A673 (cell line): Measurements from ENCODE around the gene FAM83D. TPM values are rescaled to one million over a fixed set of nuclear protein-coding genes. Genes with fewer than 3 reads are reported as not detected.

Experiments used
- BruUV-seq: library from RNA; stranded (reverse); fragments of 400-500 nt; replicated peaks from 2 replicates; lab custom pipeline; 2021; lab: Mats Ljungman, UMichigan
- CTCF ChIA-PET: fragments of 300-600 bp; sonication (Branson Sonifier 250); formaldehyde crosslinking; loops from one replicate; lab custom pipeline; 2022; ENCODE audit warnings: antibody characterized with exemption; lab: Charles Lee
- POLR2A ChIA-PET: fragments of 300-600 bp; sonication (Branson Sonifier 250); formaldehyde crosslinking; loops from one replicate; lab custom pipeline; 2022; ENCODE audit warnings: antibody characterized with exemption; ENCODE audit not compliant: low non-redundant PET; lab: Charles Lee
- DNase-seq: peaks from one replicate; pipeline ENCODE4 v3.0.0-alpha.2; 2015; ENCODE audit warnings: low spot score
- H3K27ac ChIP-seq: fragments of 200-600 bp; sonication (generic); 2 replicates; pipeline ENCODE4 v1.5.1; 2016; ENCODE audit warnings: mixed run types, low read depth, mild to moderate bottlenecking, mixed read lengths, antibody characterized with exemption, low read length; ENCODE audit not compliant: poor library complexity, severe bottlenecking
- H3K27me3 ChIP-seq: fragments of 200-600 bp; sonication (generic); replicated peaks from 2 replicates; pipeline ENCODE4 v1.6.1; 2017; ENCODE audit warnings: mixed run types, low read depth, mild to moderate bottlenecking, mixed read lengths, antibody characterized with exemption, low read length; ENCODE audit not compliant: insufficient read depth, poor library complexity
- H3K36me3 ChIP-seq: fragments of 200-600 bp; sonication (generic); 2 replicates; pipeline ENCODE4 v1.6.1; 2016; ENCODE audit warnings: mixed run types, mild to moderate bottlenecking, mixed read lengths, antibody characterized with exemption, low read length; ENCODE audit not compliant: insufficient read depth, poor library complexity, severe bottlenecking
- H3K4me1 ChIP-seq: fragments of 200-600 bp; sonication (generic); 2 replicates; pipeline ENCODE4 v1.6.1; 2017; ENCODE audit warnings: mixed run types, mild to moderate bottlenecking, mixed read lengths, antibody characterized with exemption, low read length; ENCODE audit not compliant: insufficient read depth, poor library complexity, severe bottlenecking
- H3K4me3 ChIP-seq: fragments of 200-600 bp; sonication (generic); 2 replicates; pipeline ENCODE4 v1.5.1; 2016; ENCODE audit warnings: low read depth, mixed run types, mild to moderate bottlenecking, mixed read lengths, low read length; ENCODE audit not compliant: poor library complexity, severe bottlenecking
- H3K9me3 ChIP-seq: fragments of 200-600 bp; sonication (generic); 2 replicates; pipeline ENCODE4 v1.6.1; 2016; ENCODE audit warnings: mixed run types, low read depth, mild to moderate bottlenecking, mixed read lengths, antibody characterized with exemption, low read length; ENCODE audit not compliant: poor library complexity, severe bottlenecking
- EZH2 ChIP-seq: fragments of 200-600 bp; sonication (generic); IDR thresholded peaks from 2 replicates; pipeline ENCODE4 v1.6.1; 2017; ENCODE audit warnings: borderline replicate concordance, low read depth, mild to moderate bottlenecking, mixed read lengths, antibody characterized with exemption, low read length; ENCODE audit not compliant: poor library complexity, severe bottlenecking
- intact Hi-C: fragments of 100-400 bp; cut with micrococcal nuclease; formaldehyde crosslinking; loops from one replicate; pipeline ENCODE4 v1.10.0; 2022; ENCODE audit not compliant: unreplicated experiment
- total RNA-seq: library from RNA; stranded (reverse); gene quantifications from 2 replicates; pipeline ENCODE4 v1.2.3, GENCODE V29; 2021
- TF ChIP-seq, protein P1 (sequence below): fragments of 300-800, 200-600 bp; sonication (generic); conservative IDR thresholded peaks from 2 replicates; pipeline ENCODE4 v1.5.1; 2017; ENCODE audit warnings: low read depth, mild to moderate bottlenecking, antibody characterized with exemption, low read length, moderate library complexity, mixed read lengths

FAM83D gene
- total RNA-seq, 1 experiment from 2014 or later, result 74.0 TPM

DNA sequence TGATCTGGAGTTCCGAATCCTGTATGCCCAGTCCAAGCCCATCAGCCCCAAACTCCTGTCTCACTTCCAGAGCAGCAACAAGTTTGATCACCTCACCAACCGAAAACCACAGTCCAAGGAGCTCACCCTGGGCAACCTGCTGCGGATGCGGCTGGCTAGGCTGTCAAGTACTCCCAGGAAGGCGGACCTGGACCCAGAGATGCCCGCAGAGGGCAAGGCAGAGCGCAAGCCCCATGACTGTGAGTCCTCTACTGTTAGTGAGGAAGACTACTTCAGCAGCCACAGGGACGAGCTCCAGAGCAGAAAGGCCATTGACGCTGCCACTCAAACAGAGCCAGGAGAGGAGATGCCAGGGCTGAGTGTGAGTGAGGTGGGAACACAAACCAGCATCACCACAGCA is 25.4 kb downstream of the FAM83D start:
- TF ChIP-seq EZH2, result no peak
- TF ChIP-seq, protein P1, sequence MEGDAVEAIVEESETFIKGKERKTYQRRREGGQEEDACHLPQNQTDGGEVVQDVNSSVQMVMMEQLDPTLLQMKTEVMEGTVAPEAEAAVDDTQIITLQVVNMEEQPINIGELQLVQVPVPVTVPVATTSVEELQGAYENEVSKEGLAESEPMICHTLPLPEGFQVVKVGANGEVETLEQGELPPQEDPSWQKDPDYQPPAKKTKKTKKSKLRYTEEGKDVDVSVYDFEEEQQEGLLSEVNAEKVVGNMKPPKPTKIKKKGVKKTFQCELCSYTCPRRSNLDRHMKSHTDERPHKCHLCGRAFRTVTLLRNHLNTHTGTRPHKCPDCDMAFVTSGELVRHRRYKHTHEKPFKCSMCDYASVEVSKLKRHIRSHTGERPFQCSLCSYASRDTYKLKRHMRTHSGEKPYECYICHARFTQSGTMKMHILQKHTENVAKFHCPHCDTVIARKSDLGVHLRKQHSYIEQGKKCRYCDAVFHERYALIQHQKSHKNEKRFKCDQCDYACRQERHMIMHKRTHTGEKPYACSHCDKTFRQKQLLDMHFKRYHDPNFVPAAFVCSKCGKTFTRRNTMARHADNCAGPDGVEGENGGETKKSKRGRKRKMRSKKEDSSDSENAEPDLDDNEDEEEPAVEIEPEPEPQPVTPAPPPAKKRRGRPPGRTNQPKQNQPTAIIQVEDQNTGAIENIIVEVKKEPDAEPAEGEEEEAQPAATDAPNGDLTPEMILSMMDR, result no peak
- BruUV-seq, result no TSS peak
- intact Hi-C loops, result no loop called here
- POLR2A ChIA-PET, result no interaction called here
- H3K36me3 ChIP-seq, result peaks cover 76% of the 10 kb centered on the region
- no peak overlapping the region for H3K27ac ChIP-seq
- no peaks in the 10 kb centered on the region for H3K9me3 ChIP-seq
- CTCF ChIA-PET, result no interaction called here
- H3K4me1 ChIP-seq, result no peaks in the 10 kb centered on the region
- DNase-seq, result no peak
- no peaks in the 10 kb centered on the region for H3K27me3 ChIP-seq
- no peak overlapping the region for H3K4me3 ChIP-seq

GRCh38 chr20:38952153-38952552 is 25.9 kb downstream of the FAM83D start:
- no peaks in the 10 kb centered on the region for H3K27me3 ChIP-seq
- no peaks in the 10 kb centered on the region for H3K9me3 ChIP-seq
- no peaks in the 10 kb centered on the region for H3K4me1 ChIP-seq
- ChIA-PET POLR2A (no interaction called here), CTCF (no interaction called here)
- no peak overlapping the region for H3K4me3 ChIP-seq
- H3K36me3 ChIP-seq, result peaks cover 71% of the 10 kb centered on the region
- intact Hi-C loops, result no loop called here
- TF ChIP-seq, protein P1, result no peak
- no peak for TF ChIP-seq EZH2
- no peak for DNase-seq
- BruUV-seq, result TSS peak; percentile 20
- no peak overlapping the region for H3K27ac ChIP-seq

DNA sequence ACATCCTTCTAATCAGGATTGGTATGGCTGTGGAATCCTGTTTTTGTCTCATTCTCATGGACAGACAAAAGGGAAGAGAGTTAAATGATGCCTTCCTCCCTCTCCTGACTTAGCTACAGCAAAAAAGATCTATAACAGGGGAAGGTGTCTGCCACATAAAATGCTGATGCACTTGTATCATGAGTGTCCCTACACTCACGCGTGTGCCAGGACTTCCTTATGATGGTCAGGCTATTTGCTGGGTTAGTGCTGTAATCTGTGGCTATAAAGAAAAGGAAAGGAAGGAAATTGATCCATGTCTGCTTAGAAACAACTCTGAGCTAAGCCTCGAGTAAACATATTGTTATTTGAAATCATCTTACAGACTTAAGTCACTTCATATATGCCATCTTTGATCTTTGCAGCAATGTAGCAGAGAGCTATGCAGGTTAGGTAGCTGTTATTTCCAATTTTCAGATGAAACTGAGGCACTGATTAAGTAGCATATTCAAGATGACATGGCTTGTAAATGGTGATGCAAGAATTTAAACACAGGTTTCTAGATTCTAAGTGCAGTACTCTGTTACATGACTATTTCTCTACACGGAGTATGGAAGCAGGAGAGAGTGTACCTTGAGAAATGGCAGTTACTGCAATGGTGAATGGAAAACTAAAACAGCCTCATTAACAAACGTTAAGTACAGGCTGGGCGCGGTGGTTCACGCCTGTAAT is 27.6 kb downstream of the FAM83D start:
- no peaks in the 10 kb centered on the region for H3K4me1 ChIP-seq
- TF ChIP-seq, protein P1, result no peak
- ChIA-PET POLR2A (no interaction called here), CTCF (no interaction called here)
- intact Hi-C loops, result no loop called here
- DNase-seq, result no peak
- BruUV-seq, result no TSS peak
- no peaks in the 10 kb centered on the region for H3K9me3 ChIP-seq
- no peak overlapping the region for H3K4me3 ChIP-seq
- H3K36me3 ChIP-seq, result peaks cover 55% of the 10 kb centered on the region
- no peak overlapping the region for H3K27ac ChIP-seq
- no peaks in the 10 kb centered on the region for H3K27me3 ChIP-seq
